MM.1S (cell line): ENCODE measurements around the gene RBKS.

ENCODE experiments used
- DNase-seq: peaks from one replicate; pipeline ENCODE4 v3.0.0-alpha.2; 2015
- H2AFZ ChIP-seq: fragments of 300-600 bp; sonication (generic); 2 replicates; pipeline ENCODE4 v1.6.0; 2016; ENCODE audit warnings: antibody characterized with exemption, low read length
- H3F3A ChIP-seq: fragments of 300-600 bp; sonication (generic); 2 replicates; pipeline ENCODE4 v1.6.1; 2016; ENCODE audit warnings: mild to moderate bottlenecking, antibody characterized with exemption, low read length, moderate library complexity, mixed read lengths; ENCODE audit not compliant: insufficient read depth
- H3K27ac ChIP-seq: fragments of 300-600 bp; sonication (generic); 2 replicates; pipeline ENCODE4 v1.5.1; 2016; ENCODE audit warnings: mild to moderate bottlenecking, low read length
- H3K27me3 ChIP-seq: fragments of 300-600 bp; sonication (generic); replicated peaks from 2 replicates; pipeline ENCODE4 v1.6.0; 2016; ENCODE audit warnings: low read length; ENCODE audit not compliant: insufficient read depth
- H3K36me3 ChIP-seq: fragments of 300-600 bp; sonication (generic); replicated peaks from 2 replicates; pipeline ENCODE4 v1.6.1; 2016; ENCODE audit warnings: mild to moderate bottlenecking, low read length, mixed read lengths; ENCODE audit not compliant: insufficient read depth
- H3K4me1 ChIP-seq: fragments of 300-600 bp; sonication (generic); 2 replicates; pipeline ENCODE4 v1.6.1; 2016; ENCODE audit warnings: low read length, mixed read lengths
- H3K4me2 ChIP-seq: fragments of 300-600 bp; sonication (generic); 2 replicates; pipeline ENCODE4 v1.6.0; 2016; ENCODE audit warnings: low read depth, low read length
- H3K4me3 ChIP-seq: fragments of 300-600 bp; sonication (generic); 2 replicates; pipeline ENCODE4 v1.5.1; 2016; ENCODE audit warnings: low read length, mixed read lengths
- H3K79me2 ChIP-seq: fragments of 300-600 bp; sonication (generic); 2 replicates; pipeline ENCODE4 v1.6.1; 2016; ENCODE audit warnings: mixed run types, low read length, mixed read lengths
- H3K9ac ChIP-seq: fragments of 300-600 bp; sonication (generic); 2 replicates; pipeline ENCODE4 v1.6.1; 2016; ENCODE audit warnings: low read length, mixed read lengths
- H3K9me2 ChIP-seq: fragments of 300-600 bp; sonication (generic); replicated peaks from 2 replicates; pipeline ENCODE4 v1.6.1; 2016; ENCODE audit warnings: mild to moderate bottlenecking, low read length, mixed read lengths; ENCODE audit not compliant: insufficient read depth
- H3K9me3 ChIP-seq: fragments of 300-600 bp; sonication (generic); replicated peaks from 2 replicates; pipeline ENCODE4 v1.6.1; 2016; ENCODE audit warnings: mild to moderate bottlenecking, low read length, mixed read lengths; ENCODE audit not compliant: insufficient read depth
- H4K20me1 ChIP-seq: fragments of 300-600 bp; sonication (generic); 2 replicates; pipeline ENCODE4 v1.6.1; 2016; ENCODE audit warnings: mild to moderate bottlenecking, low read length, moderate library complexity, mixed read lengths; ENCODE audit not compliant: insufficient read depth
- EZH2 ChIP-seq: fragments of 300-600 bp; sonication (generic); optimal IDR thresholded peaks from 2 replicates; pipeline ENCODE3; 2017; ENCODE audit warnings: low read depth, mild to moderate bottlenecking, antibody characterized with exemption, low read length, mixed read lengths
- EZH2phosphoT487 ChIP-seq: fragments of 300-600 bp; sonication (generic); IDR thresholded peaks from 2 replicates; pipeline ENCODE4 v1.6.1; 2018; ENCODE audit warnings: antibody characterized with exemption, low read length
- TF ChIP-seq, protein P1 (sequence below): fragments of 300-600 bp; sonication (generic); IDR thresholded peaks from 2 replicates; pipeline ENCODE4 v1.5.1; 2016; ENCODE audit warnings: antibody characterized with exemption, low read length, mixed read lengths

Gene RBKS

DNA sequence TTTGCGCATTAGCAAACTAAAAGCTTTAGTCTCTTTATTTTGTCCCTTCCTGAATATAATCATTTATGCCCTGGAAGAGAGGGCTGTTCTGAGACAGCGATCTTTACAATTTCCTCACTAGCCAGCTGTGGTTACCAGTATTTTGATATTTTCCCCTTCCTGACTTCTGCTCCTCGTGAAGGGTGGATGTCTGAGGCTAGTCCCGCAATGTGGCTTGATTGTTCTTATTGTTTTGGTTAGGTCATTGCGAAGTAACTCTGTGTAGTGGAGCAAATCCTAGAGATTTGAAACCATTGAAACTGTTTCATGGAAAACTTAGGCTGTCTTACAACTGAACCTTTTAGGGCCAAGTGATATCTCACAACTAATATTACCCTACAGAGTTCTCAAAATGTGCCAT, 116.2 kb downstream of the RBKS start:
- peaks cover 5% of the 10 kb centered on the region; the same call in 1 of the 2 replicates for H3K36me3 ChIP-seq
- H3K9me2 ChIP-seq, result no peaks in the 10 kb centered on the region
- no peak overlapping the region for H3K9ac ChIP-seq
- no peaks in the 10 kb centered on the region for H3K9me3 ChIP-seq
- no peak overlapping the region for H3K4me3 ChIP-seq
- peaks cover 15% of the 10 kb centered on the region for H3K4me1 ChIP-seq
- no peaks in the 10 kb centered on the region for H3F3A ChIP-seq
- peaks cover 64% of the 10 kb centered on the region for H3K79me2 ChIP-seq
- no peak overlapping the region for H2AFZ ChIP-seq
- H3K4me2 ChIP-seq, result no peak overlapping the region
- no peak overlapping the region for H3K27ac ChIP-seq
- H3K27me3 ChIP-seq, result no peaks in the 10 kb centered on the region
- no peaks in the 10 kb centered on the region for H4K20me1 ChIP-seq
- no peak for DNase-seq
- TF ChIP-seq, protein P1, sequence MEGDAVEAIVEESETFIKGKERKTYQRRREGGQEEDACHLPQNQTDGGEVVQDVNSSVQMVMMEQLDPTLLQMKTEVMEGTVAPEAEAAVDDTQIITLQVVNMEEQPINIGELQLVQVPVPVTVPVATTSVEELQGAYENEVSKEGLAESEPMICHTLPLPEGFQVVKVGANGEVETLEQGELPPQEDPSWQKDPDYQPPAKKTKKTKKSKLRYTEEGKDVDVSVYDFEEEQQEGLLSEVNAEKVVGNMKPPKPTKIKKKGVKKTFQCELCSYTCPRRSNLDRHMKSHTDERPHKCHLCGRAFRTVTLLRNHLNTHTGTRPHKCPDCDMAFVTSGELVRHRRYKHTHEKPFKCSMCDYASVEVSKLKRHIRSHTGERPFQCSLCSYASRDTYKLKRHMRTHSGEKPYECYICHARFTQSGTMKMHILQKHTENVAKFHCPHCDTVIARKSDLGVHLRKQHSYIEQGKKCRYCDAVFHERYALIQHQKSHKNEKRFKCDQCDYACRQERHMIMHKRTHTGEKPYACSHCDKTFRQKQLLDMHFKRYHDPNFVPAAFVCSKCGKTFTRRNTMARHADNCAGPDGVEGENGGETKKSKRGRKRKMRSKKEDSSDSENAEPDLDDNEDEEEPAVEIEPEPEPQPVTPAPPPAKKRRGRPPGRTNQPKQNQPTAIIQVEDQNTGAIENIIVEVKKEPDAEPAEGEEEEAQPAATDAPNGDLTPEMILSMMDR, result no peak
- TF ChIP-seq EZH2 (no peak), EZH2phosphoT487 (no peak)

DNA sequence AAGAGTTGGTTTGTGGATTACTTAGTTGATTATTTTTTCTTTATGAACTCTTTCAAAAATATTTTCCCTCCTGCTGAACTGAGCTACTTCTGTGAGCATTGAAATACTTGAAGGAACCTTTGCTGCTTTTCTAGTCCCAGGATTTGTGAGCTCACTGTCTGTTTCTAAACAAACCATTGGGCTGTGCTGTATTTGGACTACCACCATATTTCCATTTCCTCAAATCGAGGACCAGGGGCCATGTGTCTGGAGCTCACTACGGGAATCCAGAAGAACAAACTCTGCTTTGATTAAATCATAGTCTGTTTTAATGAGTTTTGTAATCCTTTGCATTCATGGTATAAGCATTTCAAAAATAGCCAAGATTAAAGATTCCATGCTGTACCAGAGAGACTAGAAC, 117.4 kb downstream of the RBKS start:
- peak overlapping the region; percentile 95; the same call in 1 of the 2 replicates for H3K4me3 ChIP-seq
- no peaks in the 10 kb centered on the region for H3F3A ChIP-seq
- peaks cover 15% of the 10 kb centered on the region for H3K4me1 ChIP-seq
- H3K79me2 ChIP-seq, result peaks cover 58% of the 10 kb centered on the region
- H2AFZ ChIP-seq, result no peak overlapping the region
- H4K20me1 ChIP-seq, result no peaks in the 10 kb centered on the region
- peaks cover 5% of the 10 kb centered on the region; the same call in 1 of the 2 replicates for H3K36me3 ChIP-seq
- H3K27ac ChIP-seq, result no peak overlapping the region
- H3K9me2 ChIP-seq, result no peaks in the 10 kb centered on the region
- no peaks in the 10 kb centered on the region for H3K9me3 ChIP-seq
- peak overlapping the region; percentile 95 for H3K4me2 ChIP-seq
- H3K9ac ChIP-seq, result peak overlapping the region; percentile 84; the same call in 1 of the 2 replicates
- no peak for TF ChIP-seq EZH2phosphoT487
- TF ChIP-seq, protein P1, result no peak
- no peak for TF ChIP-seq EZH2
- DNase-seq, result no peak
- H3K27me3 ChIP-seq, result 0 out of 2 replicates have a peak, but pooled peaks cover 4% of the 10 kb centered on the region

DNA sequence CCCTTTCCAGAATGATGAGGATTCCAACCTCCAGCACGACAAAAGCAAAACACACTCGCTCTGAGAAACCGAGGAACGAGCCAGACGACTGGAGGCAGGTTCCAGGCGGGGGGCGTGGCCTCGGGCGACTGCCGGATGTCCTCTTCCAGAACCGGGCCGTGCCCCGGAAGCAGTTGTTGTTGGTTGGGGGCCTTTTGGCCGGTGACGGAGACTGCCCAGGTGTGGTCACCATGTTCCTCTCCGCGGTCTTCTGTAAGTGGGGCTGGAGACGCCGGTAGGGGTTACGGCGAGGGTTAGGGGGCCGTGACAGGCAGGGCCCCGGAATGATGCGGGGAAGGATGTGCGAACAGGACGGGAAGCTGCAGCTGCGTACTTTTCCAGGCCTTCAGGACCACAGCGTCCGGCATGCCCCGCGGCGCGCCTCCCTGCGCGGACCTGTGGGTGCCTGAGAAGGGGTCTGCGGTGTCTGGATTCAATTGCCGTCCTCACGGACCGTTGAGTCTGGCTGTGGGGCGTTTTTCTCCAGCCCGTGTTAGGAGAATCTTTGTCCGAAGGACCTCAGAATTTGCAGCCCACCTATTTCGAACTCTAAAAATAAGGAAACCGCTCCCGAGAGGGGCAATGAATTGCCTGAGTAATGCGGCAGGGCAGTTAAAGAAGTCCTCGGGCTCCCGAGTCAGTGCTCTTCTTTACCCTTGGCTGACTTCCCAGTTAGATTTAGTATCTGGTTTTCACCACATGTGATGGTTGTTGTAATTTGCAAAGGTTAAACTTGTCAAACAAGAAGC, 118.4 kb downstream of the RBKS start, which contains the start of gene MRPL33:
TSS of gene MRPL33 (plus strand) at position 172 of the 788 bp plus-strand sequence. CDS start at position 231, 59 bp downstream.
- 0 out of 2 replicates have a peak, but pooled peaks cover 4% of the 10 kb centered on the region for H3K27me3 ChIP-seq
- peak within 1 kb of the TSS; percentile 95 for H3K4me2 ChIP-seq
- peak within 1 kb of the TSS; percentile 95 for H3K4me3 ChIP-seq
- H3K36me3 ChIP-seq, result peaks cover 5% of the 10 kb centered on the region; the same call in 1 of the 2 replicates
- H4K20me1 ChIP-seq, result no peaks in the 10 kb centered on the region
- no peaks in the 10 kb centered on the region for H3K9me2 ChIP-seq
- no peak for TF ChIP-seq EZH2phosphoT487
- TF ChIP-seq, protein P1, result no peak
- TF ChIP-seq EZH2, result no peak
- H3K9me3 ChIP-seq, result no peaks in the 10 kb centered on the region
- peaks cover 15% of the 10 kb centered on the region for H3K4me1 ChIP-seq
- H3F3A ChIP-seq, result no peaks in the 10 kb centered on the region
- H3K9ac ChIP-seq, result peak within 1 kb of the TSS; percentile 84
- peak within 1 kb of the TSS; percentile 62; the same call in 1 of the 2 replicates for H3K27ac ChIP-seq
- H3K79me2 ChIP-seq, result peaks cover 50% of the 10 kb centered on the region
- peak within 1 kb of the TSS; percentile 99 for H2AFZ ChIP-seq
- peak; percentile 90 for DNase-seq
